Measurements from ENCODE around the gene NEO1.

The NEO1 gene

GRCh38 chr15:73291441-73291840 is 239.2 kb downstream of the NEO1 start:
- Histone ChIP-seq H3F3A (ENCODE audit: insufficient read depth, low read length) (no peaks in the 10 kb centered on the region), H3K9me3 (ENCODE audit: low read length) (no peaks in the 10 kb centered on the region), H3K9ac (ENCODE audit: low read length) (no peak overlapping the region), H3K4me2 (ENCODE audit: low read length) (no peak overlapping the region), H3K27me3 (ENCODE audit: insufficient read depth, low read length) (no peaks in the 10 kb centered on the region), H3K79me2 (ENCODE audit: insufficient read depth, low read length) (no peaks in the 10 kb centered on the region), H4K20me1 (ENCODE audit: insufficient read depth, low read length) (no peaks in the 10 kb centered on the region), H3K4me1 (ENCODE audit: insufficient read depth, low read length, severe bottlenecking) (no peaks in the 10 kb centered on the region), H3K36me3 (ENCODE audit: insufficient read depth, low read length) (no peaks in the 10 kb centered on the region), H3K4me3 (ENCODE audit: low read depth, low read length, poor library complexity, severe bottlenecking) (no peak overlapping the region), H3K9me2 (ENCODE audit: low read depth, low read length) (no peaks in the 10 kb centered on the region), H2AFZ (ENCODE audit: low read length) (no peak overlapping the region), H3K27ac (ENCODE audit: low read depth, low read length, poor library complexity, severe bottlenecking) (no peak overlapping the region)
- TF ChIP-seq EZH2 (IDR thresholded peaks at IDR 0.05; ENCODE audit: borderline replicate concordance, low read length) (no peak), CTCF (IDR thresholded peaks at IDR 0.05; ENCODE audit: low read length) (no peak)

- no peaks in the 10 kb centered on the region for H3K79me2 ChIP-seq (ENCODE audit: insufficient read depth, low read length)
- no peaks in the 10 kb centered on the region for H4K20me1 ChIP-seq (ENCODE audit: insufficient read depth, low read length)
- no peaks in the 10 kb centered on the region for H3K9me3 ChIP-seq (ENCODE audit: low read length)
- H2AFZ ChIP-seq (ENCODE audit: low read length) = no peak overlapping the region
- H3F3A ChIP-seq (ENCODE audit: insufficient read depth, low read length) = no peaks in the 10 kb centered on the region
- H3K36me3 ChIP-seq (ENCODE audit: insufficient read depth, low read length) = no peaks in the 10 kb centered on the region
- H3K4me1 ChIP-seq (ENCODE audit: insufficient read depth, low read length, severe bottlenecking) = no peaks in the 10 kb centered on the region
- H3K27me3 ChIP-seq (ENCODE audit: insufficient read depth, low read length) = no peaks in the 10 kb centered on the region
- H3K27ac ChIP-seq (ENCODE audit: low read depth, low read length, poor library complexity, severe bottlenecking) = no peak overlapping the region
- no peak overlapping the region for H3K4me2 ChIP-seq (ENCODE audit: low read length)
- no peak overlapping the region for H3K4me3 ChIP-seq (ENCODE audit: low read depth, low read length, poor library complexity, severe bottlenecking)
- no peak for TF ChIP-seq EZH2 (IDR thresholded peaks at IDR 0.05; ENCODE audit: borderline replicate concordance, low read length)
- no peak for TF ChIP-seq CTCF (IDR thresholded peaks at IDR 0.05; ENCODE audit: low read length)
- H3K9ac ChIP-seq (ENCODE audit: low read length) = no peak overlapping the region
- no peaks in the 10 kb centered on the region for H3K9me2 ChIP-seq (ENCODE audit: low read depth, low read length)
These were observed 241.5 kb downstream of the NEO1 start for GRCh38 chr15:73293773-73294172.

GRCh38 chr15:73295630-73296286 is 243.5 kb downstream of the NEO1 start:
- no peaks in the 10 kb centered on the region for H3K27me3 ChIP-seq (ENCODE audit: insufficient read depth, low read length)
- no peaks in the 10 kb centered on the region for H3K9me3 ChIP-seq (ENCODE audit: low read length)
- no peaks in the 10 kb centered on the region for H3F3A ChIP-seq (ENCODE audit: insufficient read depth, low read length)

More at GRCh38 chr15:73295630-73296286, 243.5 kb downstream of the NEO1 start:
- Histone ChIP-seq H4K20me1 (ENCODE audit: insufficient read depth, low read length) (no peaks in the 10 kb centered on the region; the same call in 1 of the 2 replicates), H3K4me1 (ENCODE audit: insufficient read depth, low read length, severe bottlenecking) (no peaks in the 10 kb centered on the region), H3K27ac (ENCODE audit: low read depth, low read length, poor library complexity, severe bottlenecking) (no peak overlapping the region), H3K9ac (ENCODE audit: low read length) (no peak overlapping the region), H3K36me3 (ENCODE audit: insufficient read depth, low read length) (no peaks in the 10 kb centered on the region), H3K9me2 (ENCODE audit: low read depth, low read length) (no peaks in the 10 kb centered on the region), H3K79me2 (ENCODE audit: insufficient read depth, low read length) (no peaks in the 10 kb centered on the region), H2AFZ (ENCODE audit: low read length) (no peak overlapping the region), H3K4me2 (ENCODE audit: low read length) (no peak overlapping the region), H3K4me3 (ENCODE audit: low read depth, low read length, poor library complexity, severe bottlenecking) (no peak overlapping the region)
- TF ChIP-seq CTCF (IDR thresholded peaks at IDR 0.05; ENCODE audit: low read length) (no peak), EZH2 (IDR thresholded peaks at IDR 0.05; ENCODE audit: borderline replicate concordance, low read length) (no peak)

Data from OCI-LY1 (cell line).